Stimulated activated CD4-positive, alpha-beta T cell treated with anti-CD3 and anti-CD28 coated beads, TNF-alpha, amount 100 ng/mL, for 4 hours (primary cell): ENCODE data around the gene EGFR.

Source experiments
- DNase-seq, 3 experiments: peaks; one replicate each; pipeline ENCODE4 v3.0.0-alpha.2; 2020; ENCODE audit warnings: low read depth in 3 of 3

EGFR gene

GRCh38 chr7:55144333-55145317 is 125.8 kb downstream of the EGFR start:
- no peak for DNase-seq

- DNase-seq: no peak
Observed at GRCh38 chr7:55145606-55146005, 126.8 kb downstream of the EGFR start.

- no peak for DNase-seq
Observed at GRCh38 chr7:55147101-55147500, 128.3 kb downstream of the EGFR start.

GRCh38 chr7:55147736-55148135 is 128.9 kb downstream of the EGFR start:
- DNase-seq: no peak

GRCh38 chr7:55148571-55148970 is 129.8 kb downstream of the EGFR start:
- DNase-seq: no peak

- no peak for DNase-seq
Observed at GRCh38 chr7:55149001-55149400, 130.2 kb downstream of the EGFR start.

GRCh38 chr7:55150166-55150565 is 131.3 kb downstream of the EGFR start:
- DNase-seq: no peak

GRCh38 chr7:55150709-55151451 is 132.1 kb downstream of the EGFR start:
- no peak for DNase-seq

GRCh38 chr7:55152516-55152915 is 133.7 kb downstream of the EGFR start:
- DNase-seq: no peak

- no peak for DNase-seq
Observed at GRCh38 chr7:55154096-55154495, 135.3 kb downstream of the EGFR start.

- no peak for DNase-seq
Observed at GRCh38 chr7:55155351-55156117, 136.7 kb downstream of the EGFR start.

GRCh38 chr7:55156919-55157763 is 138.3 kb downstream of the EGFR start:
- DNase-seq: no peak

- DNase-seq: no peak
Observed at GRCh38 chr7:55157764-55158105, 138.9 kb downstream of the EGFR start.

GRCh38 chr7:55158541-55159382 is 139.9 kb downstream of the EGFR start:
- DNase-seq: no peak

GRCh38 chr7:55160539-55160938 is 141.7 kb downstream of the EGFR start:
- DNase-seq: no peak

- no peak for DNase-seq
Observed at GRCh38 chr7:55161154-55161687, 142.4 kb downstream of the EGFR start.

- DNase-seq: no peak
Observed at GRCh38 chr7:55162476-55162875, 143.7 kb downstream of the EGFR start.

GRCh38 chr7:55163733-55164132 is 144.9 kb downstream of the EGFR start:
- no peak for DNase-seq

- no peak for DNase-seq
Observed at GRCh38 chr7:55164527-55164926, 145.7 kb downstream of the EGFR start.
